NCI-H69 (cell line): Measurements from ENCODE around the gene SCIN.
"Not testable (repeated sequence)": the region's sequence is repeated elsewhere in the genome, so short reads cannot be mapped to it uniquely, and the experiment has no call there.

Experiments used
- DNase-seq: peaks from one replicate; lab custom pipeline; 2025; lab: John Stamatoyannopoulos, UW

SCIN gene

GRCh38 chr7:12647364-12648219, 77.1 kb downstream of the SCIN start:
- DNase-seq = no peak

GRCh38 chr7:12648704-12649261, 78.3 kb downstream of the SCIN start:
- DNase-seq = no peak

DNA sequence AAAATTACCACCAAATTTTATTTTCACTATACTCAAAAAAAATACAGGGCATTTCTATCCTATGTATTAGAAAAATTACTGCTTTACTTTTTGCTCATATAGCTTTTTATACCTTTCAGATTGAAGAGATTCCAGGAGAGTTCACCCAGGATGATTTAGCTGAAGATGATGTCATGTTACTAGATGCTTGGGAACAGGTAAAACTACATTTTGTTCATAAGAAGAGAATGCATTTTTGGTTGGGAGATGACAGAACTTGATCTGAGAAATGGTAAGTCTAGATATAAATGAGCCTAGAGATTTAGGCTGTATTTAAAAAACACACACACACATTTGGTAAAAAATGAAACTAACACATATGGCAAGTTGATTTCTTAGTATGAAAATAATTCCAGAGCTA, 78.8 kb downstream of the SCIN start:
- DNase-seq = no peak

DNA sequence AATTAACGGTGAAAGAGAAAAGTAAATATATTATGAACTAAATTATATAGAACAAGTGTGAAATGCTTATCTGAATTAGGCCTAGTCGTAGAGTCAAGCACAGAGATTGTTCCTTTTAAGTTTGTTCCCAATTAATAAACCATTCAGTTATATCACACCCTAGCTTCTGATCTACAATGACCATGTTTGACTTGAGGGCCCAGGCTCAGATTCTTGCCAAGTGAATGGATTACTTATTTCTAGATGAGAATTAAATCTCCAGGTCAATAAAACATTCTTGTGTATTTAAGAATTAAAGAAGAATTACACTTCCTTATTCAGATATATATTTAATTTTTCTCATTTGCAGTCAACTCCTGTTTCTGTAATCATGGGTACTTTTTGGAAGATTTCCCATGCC, 79.6 kb downstream of the SCIN start:
- no peak for DNase-seq

DNA sequence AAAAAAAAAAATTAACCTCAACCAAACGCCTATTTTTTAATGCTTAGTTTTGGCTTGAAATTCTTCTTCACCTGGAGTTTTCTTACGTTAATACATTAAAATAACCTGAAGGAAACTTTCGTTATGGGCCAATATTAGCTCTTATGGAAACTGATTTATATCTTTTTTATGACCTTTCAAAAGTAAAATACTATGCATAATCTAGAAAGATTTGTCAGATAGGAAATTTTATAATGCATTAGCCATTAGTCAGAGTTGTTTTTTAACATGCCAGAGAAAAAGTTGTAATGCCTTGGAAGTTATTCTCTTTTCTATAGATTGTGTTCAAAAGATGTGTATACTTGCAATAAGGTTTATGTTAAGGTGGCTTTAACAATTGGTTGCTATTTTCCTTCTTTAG, 82.6 kb downstream of the SCIN start:
- DNase-seq = no peak

DNA sequence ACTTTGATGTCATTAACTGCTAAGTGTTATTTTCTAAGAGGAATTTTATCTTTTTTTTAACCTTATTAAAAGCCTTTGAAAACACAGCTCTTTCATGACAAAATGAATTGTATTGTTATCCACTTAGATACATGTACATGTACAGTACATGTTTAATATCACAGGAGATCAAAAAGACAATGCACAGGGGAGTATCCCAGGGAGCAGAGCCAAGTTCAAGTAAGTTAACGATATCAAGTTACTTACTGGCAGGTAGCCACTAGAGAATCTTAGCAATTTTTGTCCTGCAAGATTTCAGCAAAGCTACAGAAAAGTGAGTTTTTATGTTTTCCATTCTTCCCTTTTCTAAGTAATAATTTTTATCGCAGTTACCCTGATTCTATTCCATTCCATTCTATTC, 83.0 kb downstream of the SCIN start:
- DNase-seq = peak; percentile 44

DNA sequence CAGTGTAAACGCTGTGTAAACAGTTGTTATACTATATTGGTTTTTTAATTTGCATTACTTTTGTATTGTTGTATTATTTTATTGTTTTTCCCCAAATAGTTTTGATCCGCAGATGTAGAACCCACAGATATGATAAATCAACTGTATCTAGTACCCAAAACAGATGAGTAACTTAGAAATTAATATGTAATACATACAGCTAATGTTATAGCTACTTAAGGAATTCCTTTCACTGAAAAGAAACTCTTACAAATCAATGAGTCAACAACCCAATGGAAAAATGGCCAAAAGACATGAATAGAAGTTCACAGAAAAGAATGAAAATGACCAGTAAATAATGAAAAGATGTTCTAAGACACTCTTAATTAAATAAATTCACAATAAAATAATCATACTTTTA, 84.6 kb downstream of the SCIN start:
- no peak for DNase-seq

- not testable (repeated sequence) for DNase-seq
Observed at GRCh38 chr7:12660423-12660822, 89.9 kb downstream of the SCIN start.

- not testable (repeated sequence) for DNase-seq
Observed at GRCh38 chr7:12660986-12661385, 90.5 kb downstream of the SCIN start.

DNA sequence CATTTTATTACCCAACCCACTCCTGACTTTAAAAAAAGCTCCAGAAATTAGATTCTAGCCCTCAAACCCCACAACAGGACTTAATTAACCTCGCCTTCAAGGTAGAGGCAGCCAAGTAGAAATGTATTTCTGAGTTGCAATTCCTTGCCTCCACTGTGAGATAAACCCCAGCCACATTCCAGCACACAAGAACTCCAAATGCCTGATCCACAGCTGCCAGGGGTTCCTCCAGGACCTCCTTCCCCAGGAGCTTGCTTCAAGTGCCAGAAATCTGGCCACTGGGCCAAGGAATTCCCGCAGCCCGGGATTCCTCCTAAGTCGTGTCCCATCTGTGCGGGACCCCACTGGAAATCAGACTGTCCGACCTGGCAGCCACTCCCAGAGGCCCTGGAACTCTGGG, 91.1 kb downstream of the SCIN start:
- no peak for DNase-seq

DNA sequence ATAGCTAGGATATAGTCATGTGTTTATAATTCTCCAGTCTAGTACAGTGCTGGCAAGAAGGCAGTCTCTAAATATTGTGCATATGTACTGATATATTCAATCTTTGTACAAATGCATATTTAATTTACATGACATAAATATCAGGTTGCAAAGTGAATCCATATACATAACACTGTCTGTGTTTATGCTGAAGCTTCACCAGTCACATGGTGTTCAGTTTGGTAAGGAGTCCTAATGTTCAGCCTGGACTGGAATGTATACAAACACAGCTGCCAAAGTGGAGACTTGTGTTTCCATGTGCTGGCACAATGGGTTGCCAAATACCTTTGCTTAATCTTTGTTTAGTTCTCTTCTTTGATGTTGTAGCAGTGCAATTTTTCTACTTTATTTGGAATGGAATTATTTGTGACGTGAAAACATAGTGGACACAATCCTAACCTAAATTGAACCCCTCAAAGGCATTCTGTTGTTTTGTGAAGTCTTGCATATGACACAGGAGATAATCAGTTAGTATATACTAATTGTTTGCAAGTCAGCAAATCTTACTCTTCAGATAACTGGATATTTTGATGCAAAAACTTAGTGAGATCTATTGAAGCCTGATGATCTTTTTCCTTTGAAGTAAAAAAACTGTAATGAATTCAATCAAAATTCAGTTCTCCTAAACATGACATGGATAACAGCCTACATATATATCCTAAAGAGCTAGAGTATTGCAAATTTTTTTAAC, 99.6 kb downstream of the SCIN start:
- peak; percentile 13 for DNase-seq

- DNase-seq = no peak
Observed at GRCh38 chr7:12670743-12671520, 100.4 kb downstream of the SCIN start.

DNA sequence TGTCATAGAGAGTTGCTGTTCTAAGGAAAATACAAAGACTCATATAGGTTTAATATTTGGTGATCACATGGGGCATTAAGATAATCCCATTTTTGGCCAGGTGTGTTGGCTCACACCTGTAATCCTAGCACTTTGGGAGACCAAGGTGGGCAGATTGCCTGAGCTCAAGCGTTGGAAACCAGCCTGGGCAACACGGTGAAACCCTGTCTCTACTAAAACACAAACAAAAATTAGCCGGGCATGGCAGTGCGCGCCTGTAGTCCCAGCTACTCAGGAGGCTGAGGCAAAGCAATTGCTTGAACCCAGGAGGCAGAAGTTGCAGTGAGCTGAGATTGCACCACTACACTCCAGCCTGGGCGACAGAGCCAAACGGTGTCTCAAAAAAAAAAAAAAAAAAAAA, 102.9 kb downstream of the SCIN start:
- not testable (repeated sequence) for DNase-seq

GRCh38 chr7:12674053-12674452, 103.5 kb downstream of the SCIN start:
- no peak for DNase-seq

DNA sequence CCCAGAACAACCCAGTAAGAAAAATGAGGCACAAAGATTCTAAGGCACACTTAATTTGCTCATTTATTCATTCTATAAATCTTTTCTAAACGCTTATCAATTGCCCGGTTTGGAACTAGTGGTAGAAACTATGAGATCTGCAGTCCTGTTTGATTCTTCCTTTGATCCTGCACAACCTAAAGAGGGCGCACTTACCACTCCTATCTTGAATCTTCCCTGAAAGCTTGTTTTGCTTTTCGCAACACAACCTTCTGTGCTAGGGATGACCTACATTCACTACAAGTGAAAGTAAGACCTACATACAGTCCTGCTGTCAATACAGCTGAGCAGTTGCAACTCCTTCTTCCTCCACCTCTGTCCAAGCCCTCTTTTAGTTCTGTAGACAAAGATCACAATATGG, 104.3 kb downstream of the SCIN start:
- peak; percentile 69 for DNase-seq

DNA sequence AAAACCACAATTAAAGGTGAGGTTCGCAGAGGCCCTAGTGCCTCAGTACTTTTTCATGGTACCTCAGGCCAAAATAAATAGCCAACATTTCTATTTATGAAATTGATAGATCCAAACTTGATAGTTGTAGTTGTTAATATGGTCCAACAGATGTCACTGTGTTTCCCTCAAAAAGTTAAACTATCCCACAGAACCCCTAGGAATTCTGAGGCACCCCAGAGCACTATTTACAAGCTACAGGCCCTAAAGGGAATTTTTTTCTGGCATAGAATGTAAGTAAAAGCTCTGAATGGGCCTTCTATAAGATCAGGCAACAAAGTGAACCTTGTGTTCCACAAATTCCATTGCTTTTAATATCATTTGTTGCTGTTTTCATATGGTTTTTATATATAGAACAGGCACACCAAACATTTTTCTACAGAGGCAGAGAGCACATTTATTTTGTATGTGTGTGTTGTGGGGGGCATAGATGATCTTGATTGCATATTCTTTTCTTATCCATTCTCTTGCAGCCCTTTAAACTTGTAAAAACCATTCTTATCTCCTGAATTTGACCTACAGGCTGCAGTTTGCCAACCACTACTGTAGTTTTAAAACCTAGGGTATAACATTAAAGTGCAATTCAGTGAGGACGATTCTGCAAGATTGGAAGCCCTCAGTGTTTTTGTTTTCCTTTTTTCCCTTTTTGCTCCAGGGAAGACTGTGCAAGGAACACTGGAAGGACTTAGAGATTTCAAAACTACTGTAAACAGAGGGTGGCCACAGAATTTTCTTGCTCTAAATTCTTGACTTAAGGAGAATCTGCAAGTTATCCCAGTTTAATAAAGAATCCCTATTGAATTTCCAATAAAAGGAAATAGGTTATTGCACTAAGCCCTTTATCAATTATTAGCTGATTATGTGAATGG, 113.4 kb downstream of the SCIN start:
- peak; percentile 47 for DNase-seq

GRCh38 chr7:12684733-12685132, 114.2 kb downstream of the SCIN start:
- DNase-seq = no peak

GRCh38 chr7:12685550-12685949, 115.0 kb downstream of the SCIN start:
- peak; percentile 53 for DNase-seq

DNA sequence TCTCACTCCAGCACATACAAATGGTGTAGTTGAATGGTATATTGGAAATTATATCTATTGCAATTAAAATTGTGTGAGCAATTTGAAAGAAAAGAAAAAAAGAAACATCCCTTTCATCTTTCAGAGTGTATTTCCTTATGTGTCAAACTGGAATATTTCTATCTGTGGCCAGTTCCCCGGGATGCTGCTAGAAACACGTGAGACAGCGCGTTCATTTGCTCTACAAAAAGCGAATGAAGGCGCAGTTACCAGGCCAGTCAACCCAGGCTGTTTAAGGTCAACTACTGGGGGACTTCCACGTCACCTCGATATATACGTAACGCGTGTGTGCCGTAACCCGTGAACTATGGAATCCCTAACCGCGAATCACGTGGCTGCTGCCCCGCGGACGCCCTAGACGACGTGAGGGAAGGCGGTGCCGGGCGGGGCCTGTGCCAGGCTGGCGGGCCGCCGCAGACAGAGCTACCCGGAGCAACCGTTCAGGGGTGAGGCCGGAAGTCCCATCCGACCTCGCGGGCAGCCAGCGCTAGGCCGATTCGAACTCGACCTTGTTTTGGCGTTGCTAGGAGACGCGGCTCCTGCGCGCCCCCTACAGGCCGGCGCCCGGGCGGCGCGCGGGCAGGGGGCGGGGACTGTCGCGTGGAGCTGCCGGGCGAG, 115.8 kb downstream of the SCIN start:
- peak; percentile 98 for DNase-seq

DNA sequence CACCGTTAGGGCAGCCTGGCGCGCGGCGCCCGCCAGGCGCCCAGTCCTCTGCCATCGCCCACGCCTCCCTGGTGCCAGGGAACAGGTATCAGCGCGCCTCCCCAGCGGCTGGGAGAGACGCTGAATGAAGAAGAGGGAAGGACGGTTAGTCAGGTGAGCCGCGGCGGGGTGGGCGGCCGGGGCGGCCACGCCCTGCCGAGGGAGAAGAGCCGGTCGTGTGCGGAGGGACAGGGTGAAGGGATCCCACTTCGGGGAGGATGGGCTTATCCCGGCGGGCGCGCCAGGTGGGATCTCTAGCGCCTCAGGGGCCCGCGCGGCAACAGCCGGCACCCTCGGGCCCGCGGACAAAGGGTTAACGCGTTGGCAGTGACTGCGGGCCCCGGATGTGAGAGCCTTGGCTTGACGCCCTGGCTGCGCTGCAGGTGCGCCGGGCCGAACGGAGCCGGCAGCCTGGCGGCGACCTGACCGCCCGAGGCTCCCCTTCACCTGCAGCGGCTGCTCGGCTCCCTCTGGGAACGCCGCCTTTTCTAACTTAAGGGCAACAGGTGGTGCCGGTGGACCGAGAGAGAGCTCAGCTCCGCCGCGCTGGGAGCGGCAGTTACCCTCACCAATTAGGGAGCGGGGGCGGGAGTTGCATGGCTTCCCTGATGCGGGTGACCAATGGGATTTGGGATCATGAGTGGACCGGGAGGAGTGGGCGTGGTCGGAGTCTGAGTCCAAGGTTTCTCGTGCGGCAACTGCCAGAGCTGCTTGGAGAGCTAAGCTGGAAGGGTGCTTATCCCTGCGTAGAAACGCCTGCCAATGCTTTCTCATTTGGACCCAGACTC, 116.6 kb downstream of the SCIN start, which contains the start of gene ARL4A:
TSS of gene ARL4A (plus strand) at position 743 of the 827 bp plus-strand sequence. CDS start 622 bp downstream, outside the sequence.
- DNase-seq = peak; percentile 100
